ENCODE measurements around the gene E2F6. TPM values are rescaled to one million over a fixed set of nuclear protein-coding genes. Genes with fewer than 3 reads are reported as not detected.

The E2F6 gene
- total RNA-seq, 1 donor from 2014 or later = 8.9 TPM

GRCh38 chr2:11481426-11481788 is 15.4 kb upstream of the E2F6 start:
- Histone ChIP-seq H3K4me3 (ENCODE audit: low read length in 3 of 3) (no peak overlapping the region), H3K27ac (ENCODE audit: low read depth, low read length) (no peak overlapping the region), H3K27me3 (ENCODE audit: control insufficient read depth in 3 of 3, insufficient read depth in 3 of 3, low read length in 3 of 3) (peaks cover 0 to 12% (median 7%) of the 10 kb centered on the region in 3 donors), H3K36me3 (ENCODE audit: control insufficient read depth in 3 of 3, insufficient read depth in 3 of 3, low read length in 3 of 3) (no peaks in the 10 kb centered on the region), H3K9me3 (ENCODE audit: control insufficient read depth in 3 of 3, low read length in 3 of 3) (no peaks in the 10 kb centered on the region), H3K9ac (ENCODE audit: low read depth in 1 of 3, low read length in 3 of 3) (no peak overlapping the region), H3K4me1 (ENCODE audit: control insufficient read depth in 3 of 3, insufficient read depth in 3 of 3, low read length in 3 of 3) (peaks cover 0 to 7% (median 2%) of the 10 kb centered on the region in 3 donors)

GRCh38 chr2:11480859-11481258 is 14.9 kb upstream of the E2F6 start:
- no peak overlapping the region for H3K9ac ChIP-seq (ENCODE audit: low read depth in 1 of 3, low read length in 3 of 3)
- H3K4me3 ChIP-seq (ENCODE audit: low read length in 3 of 3) = no peak overlapping the region
- H3K27me3 ChIP-seq (ENCODE audit: control insufficient read depth in 3 of 3, insufficient read depth in 3 of 3, low read length in 3 of 3) = peaks cover 0 to 9% (median 6%) of the 10 kb centered on the region in 3 donors
- H3K27ac ChIP-seq (ENCODE audit: low read depth, low read length) = no peak overlapping the region
- no peaks in the 10 kb centered on the region for H3K36me3 ChIP-seq (ENCODE audit: control insufficient read depth in 3 of 3, insufficient read depth in 3 of 3, low read length in 3 of 3)
- H3K9me3 ChIP-seq (ENCODE audit: control insufficient read depth in 3 of 3, low read length in 3 of 3) = no peaks in the 10 kb centered on the region
- H3K4me1 ChIP-seq (ENCODE audit: control insufficient read depth in 3 of 3, insufficient read depth in 3 of 3, low read length in 3 of 3) = peaks cover 0 to 7% (median 2%) of the 10 kb centered on the region in 3 donors

GRCh38 chr2:11480406-11480805 is 14.4 kb upstream of the E2F6 start:
- H3K27ac ChIP-seq (ENCODE audit: low read depth, low read length) = no peak overlapping the region
- H3K27me3 ChIP-seq (ENCODE audit: control insufficient read depth in 3 of 3, insufficient read depth in 3 of 3, low read length in 3 of 3) = peaks cover 0 to 5% (median 4%) of the 10 kb centered on the region in 3 donors
- no peaks in the 10 kb centered on the region for H3K9me3 ChIP-seq (ENCODE audit: control insufficient read depth in 3 of 3, low read length in 3 of 3)
- H3K4me1 ChIP-seq (ENCODE audit: control insufficient read depth in 3 of 3, insufficient read depth in 3 of 3, low read length in 3 of 3) = peaks cover 0 to 7% (median 2%) of the 10 kb centered on the region in 3 donors
- no peak overlapping the region for H3K9ac ChIP-seq (ENCODE audit: low read depth in 1 of 3, low read length in 3 of 3)
- H3K4me3 ChIP-seq (ENCODE audit: low read length in 3 of 3) = no peak overlapping the region
- H3K36me3 ChIP-seq (ENCODE audit: control insufficient read depth in 3 of 3, insufficient read depth in 3 of 3, low read length in 3 of 3) = no peaks in the 10 kb centered on the region

- H3K4me3 ChIP-seq (ENCODE audit: low read length in 3 of 3) = no peak overlapping the region
- H3K36me3 ChIP-seq (ENCODE audit: control insufficient read depth in 3 of 3, insufficient read depth in 3 of 3, low read length in 3 of 3) = no peaks in the 10 kb centered on the region
- H3K27ac ChIP-seq (ENCODE audit: low read depth, low read length) = no peak overlapping the region
- H3K9me3 ChIP-seq (ENCODE audit: control insufficient read depth in 3 of 3, low read length in 3 of 3) = no peaks in the 10 kb centered on the region
- no peak overlapping the region for H3K9ac ChIP-seq (ENCODE audit: low read depth in 1 of 3, low read length in 3 of 3)
- peaks cover 0 to 7% (median 2%) of the 10 kb centered on the region in 3 donors for H3K4me1 ChIP-seq (ENCODE audit: control insufficient read depth in 3 of 3, insufficient read depth in 3 of 3, low read length in 3 of 3)
- H3K27me3 ChIP-seq (ENCODE audit: control insufficient read depth in 3 of 3, insufficient read depth in 3 of 3, low read length in 3 of 3) = peaks cover 0 to 5% (median 5%) of the 10 kb centered on the region in 3 donors
Measured at GRCh38 chr2:11478899-11479605, 13.1 kb upstream of the E2F6 start.

- H3K4me1 ChIP-seq (ENCODE audit: control insufficient read depth in 3 of 3, insufficient read depth in 3 of 3, low read length in 3 of 3) = peaks cover 0 to 1% (median under 1%) of the 10 kb centered on the region in 3 donors
- no peaks in the 10 kb centered on the region for H3K9me3 ChIP-seq (ENCODE audit: control insufficient read depth in 3 of 3, low read length in 3 of 3)
- no peak overlapping the region for H3K9ac ChIP-seq (ENCODE audit: low read depth in 1 of 3, low read length in 3 of 3)
- H3K27me3 ChIP-seq (ENCODE audit: control insufficient read depth in 3 of 3, insufficient read depth in 3 of 3, low read length in 3 of 3) = peaks cover 0 to 6% (median 1%) of the 10 kb centered on the region in 3 donors
- H3K27ac ChIP-seq (ENCODE audit: low read depth, low read length) = no peak overlapping the region
- H3K36me3 ChIP-seq (ENCODE audit: control insufficient read depth in 3 of 3, insufficient read depth in 3 of 3, low read length in 3 of 3) = no peaks in the 10 kb centered on the region
- no peak overlapping the region for H3K4me3 ChIP-seq (ENCODE audit: low read length in 3 of 3)
Measured at GRCh38 chr2:11477994-11478393, 12.0 kb upstream of the E2F6 start.

DNA sequence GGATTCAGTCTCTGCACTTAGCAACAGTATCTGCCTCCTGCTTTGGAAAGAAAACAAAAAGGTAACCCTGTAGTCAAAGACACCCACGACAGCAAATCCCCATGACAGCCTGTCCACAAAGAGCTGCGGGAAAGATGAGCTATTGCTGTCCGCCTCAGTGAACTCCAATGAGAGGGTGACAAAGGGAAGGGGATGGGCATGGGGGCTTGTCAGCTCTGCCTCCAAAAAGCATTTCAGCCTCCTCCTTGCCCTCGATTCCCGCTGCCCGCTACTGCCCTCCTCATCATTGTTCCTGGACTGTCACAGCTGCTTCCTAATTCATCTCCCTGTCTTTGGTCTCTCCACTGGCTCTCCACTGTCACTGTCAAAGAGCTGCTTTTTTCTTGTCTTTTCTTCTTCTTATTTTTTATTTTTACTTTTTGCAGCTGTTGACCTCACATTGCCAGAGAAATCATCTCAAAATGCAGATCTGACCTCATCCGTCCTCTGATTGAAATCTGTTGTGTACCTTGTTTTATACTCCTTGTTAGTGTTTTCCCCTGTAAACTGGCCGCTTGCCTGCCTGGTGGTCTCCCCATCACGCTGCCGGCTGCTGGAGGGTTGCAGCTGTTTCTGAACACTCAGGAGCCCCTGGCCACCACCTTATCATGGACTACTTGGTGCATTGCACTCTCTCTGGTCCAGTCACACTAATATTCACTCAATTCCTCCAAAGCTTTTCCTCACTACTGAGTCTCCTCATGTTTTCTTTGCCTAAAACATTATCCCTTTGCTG is 7.9 kb upstream of the E2F6 start:
- Histone ChIP-seq H3K27ac (ENCODE audit: low read depth, low read length) (no peak overlapping the region), H3K27me3 (ENCODE audit: control insufficient read depth in 3 of 3, insufficient read depth in 3 of 3, low read length in 3 of 3) (peaks cover 0 to 2% (median 0%) of the 10 kb centered on the region in 3 donors), H3K4me3 (ENCODE audit: low read length in 3 of 3) (no peak overlapping the region), H3K36me3 (ENCODE audit: control insufficient read depth in 3 of 3, insufficient read depth in 3 of 3, low read length in 3 of 3) (no peaks in the 10 kb centered on the region), H3K4me1 (ENCODE audit: control insufficient read depth in 3 of 3, insufficient read depth in 3 of 3, low read length in 3 of 3) (no peaks in the 10 kb centered on the region), H3K9ac (ENCODE audit: low read depth in 1 of 3, low read length in 3 of 3) (no peak overlapping the region), H3K9me3 (ENCODE audit: control insufficient read depth in 3 of 3, low read length in 3 of 3) (no peaks in the 10 kb centered on the region)

GRCh38 chr2:11467749-11468148 is 1.8 kb upstream of the E2F6 start:
- H3K4me1 ChIP-seq (ENCODE audit: control insufficient read depth in 3 of 3, insufficient read depth in 3 of 3, low read length in 3 of 3) = peaks cover 22 to 28% (median 24%) of the 10 kb centered on the region in 3 donors
- H3K36me3 ChIP-seq (ENCODE audit: control insufficient read depth in 3 of 3, insufficient read depth in 3 of 3, low read length in 3 of 3) = peaks cover 0 to 3% (median 2%) of the 10 kb centered on the region in 3 donors
- H3K4me3 ChIP-seq (ENCODE audit: low read length in 3 of 3) = no peak overlapping the region
- no peak overlapping the region for H3K9ac ChIP-seq (ENCODE audit: low read depth in 1 of 3, low read length in 3 of 3)
- H3K9me3 ChIP-seq (ENCODE audit: control insufficient read depth in 3 of 3, low read length in 3 of 3) = no peaks in the 10 kb centered on the region
- no peaks in the 10 kb centered on the region for H3K27me3 ChIP-seq (ENCODE audit: control insufficient read depth in 3 of 3, insufficient read depth in 3 of 3, low read length in 3 of 3)
- no peak overlapping the region for H3K27ac ChIP-seq (ENCODE audit: low read depth, low read length)

DNA sequence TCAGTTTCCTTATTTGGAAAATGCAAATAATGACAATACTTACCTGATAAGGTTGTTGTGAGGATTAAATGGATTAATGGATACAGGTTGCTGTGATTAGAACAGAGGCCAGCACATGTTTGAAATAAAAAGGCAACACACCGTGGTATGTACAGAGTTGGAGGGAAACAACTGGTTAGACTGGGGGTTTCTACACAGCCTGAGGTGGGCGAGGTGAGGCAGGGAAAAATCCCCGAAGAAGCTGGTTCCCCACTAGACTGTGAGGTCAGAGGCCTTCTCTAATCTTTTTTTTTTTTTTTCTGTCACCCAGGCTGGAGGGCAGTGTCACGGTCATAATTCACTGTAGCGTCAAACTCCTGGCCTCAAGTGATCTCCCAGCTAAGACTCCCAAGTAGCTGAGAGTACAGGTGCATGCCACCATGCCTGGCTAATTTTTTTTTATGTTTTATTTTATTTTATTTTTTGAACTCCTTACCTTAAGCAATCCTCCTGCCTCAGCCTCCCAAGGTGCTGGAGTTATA is 1.2 kb upstream of the E2F6 start:
- Histone ChIP-seq H3K27me3 (ENCODE audit: control insufficient read depth in 3 of 3, insufficient read depth in 3 of 3, low read length in 3 of 3) (no peaks in the 10 kb centered on the region), H3K9ac (ENCODE audit: low read depth in 1 of 3, low read length in 3 of 3) (no peak overlapping the region), H3K27ac (ENCODE audit: low read depth, low read length) (no peak overlapping the region), H3K4me3 (ENCODE audit: low read length in 3 of 3) (no peak overlapping the region), H3K9me3 (ENCODE audit: control insufficient read depth in 3 of 3, low read length in 3 of 3) (no peaks in the 10 kb centered on the region), H3K36me3 (ENCODE audit: control insufficient read depth in 3 of 3, insufficient read depth in 3 of 3, low read length in 3 of 3) (peaks cover 0 to 3% (median 2%) of the 10 kb centered on the region in 3 donors), H3K4me1 (ENCODE audit: control insufficient read depth in 3 of 3, insufficient read depth in 3 of 3, low read length in 3 of 3) (peaks cover 26 to 32% (median 29%) of the 10 kb centered on the region in 3 donors)

- Histone ChIP-seq H3K36me3 (ENCODE audit: control insufficient read depth in 3 of 3, insufficient read depth in 3 of 3, low read length in 3 of 3) (peaks cover 0 to 3% (median 2%) of the 10 kb centered on the region in 3 donors), H3K27ac (ENCODE audit: low read depth, low read length) (peak overlapping the region; percentile 89), H3K9me3 (ENCODE audit: control insufficient read depth in 3 of 3, low read length in 3 of 3) (no peaks in the 10 kb centered on the region), H3K27me3 (ENCODE audit: control insufficient read depth in 3 of 3, insufficient read depth in 3 of 3, low read length in 3 of 3) (no peaks in the 10 kb centered on the region), H3K4me3 (ENCODE audit: low read length in 3 of 3) (peak overlapping the region; percentile 83 to 90 (median 87)), H3K9ac (ENCODE audit: low read depth in 1 of 3, low read length in 3 of 3) (peak overlapping the region; percentile 55 to 85 (median 76)), H3K4me1 (ENCODE audit: control insufficient read depth in 3 of 3, insufficient read depth in 3 of 3, low read length in 3 of 3) (peaks cover 31 to 32% (median 31%) of the 10 kb centered on the region in 3 donors)
Measured at GRCh38 chr2:11466307-11467128, 557 bp upstream of the E2F6 start.

Data from skeletal muscle tissue (tissue), 4 donors.